Thyroid gland (tissue), 4 donors: ENCODE measurements around the gene KDELR3.

ENCODE experiments used
- POLR2A ChIP-seq, 2 donors: fragments of 450-650 bp; IDR thresholded peaks; one replicate each; pipeline ENCODE4 v1.6.1; 2017; ENCODE audit warnings: antibody characterized with exemption in 2 of 2, mild to moderate bottlenecking in 2 of 2, moderate library complexity in 1 of 2
- TF ChIP-seq, protein P1 (sequence below), 6 experiments: fragments of 200-600 bp in 3 of 6; fragments of 450-650 bp in 3 of 6; sonication (generic) in 3 of 6; IDR thresholded peaks; one replicate each; pipeline ENCODE4 v1.5.1; 2016 to 2019; ENCODE audit warnings: antibody characterized with exemption in 6 of 6, mild to moderate bottlenecking in 2 of 6, inconsistent platforms in 1 of 6, moderate library complexity in 1 of 6

DNA sequence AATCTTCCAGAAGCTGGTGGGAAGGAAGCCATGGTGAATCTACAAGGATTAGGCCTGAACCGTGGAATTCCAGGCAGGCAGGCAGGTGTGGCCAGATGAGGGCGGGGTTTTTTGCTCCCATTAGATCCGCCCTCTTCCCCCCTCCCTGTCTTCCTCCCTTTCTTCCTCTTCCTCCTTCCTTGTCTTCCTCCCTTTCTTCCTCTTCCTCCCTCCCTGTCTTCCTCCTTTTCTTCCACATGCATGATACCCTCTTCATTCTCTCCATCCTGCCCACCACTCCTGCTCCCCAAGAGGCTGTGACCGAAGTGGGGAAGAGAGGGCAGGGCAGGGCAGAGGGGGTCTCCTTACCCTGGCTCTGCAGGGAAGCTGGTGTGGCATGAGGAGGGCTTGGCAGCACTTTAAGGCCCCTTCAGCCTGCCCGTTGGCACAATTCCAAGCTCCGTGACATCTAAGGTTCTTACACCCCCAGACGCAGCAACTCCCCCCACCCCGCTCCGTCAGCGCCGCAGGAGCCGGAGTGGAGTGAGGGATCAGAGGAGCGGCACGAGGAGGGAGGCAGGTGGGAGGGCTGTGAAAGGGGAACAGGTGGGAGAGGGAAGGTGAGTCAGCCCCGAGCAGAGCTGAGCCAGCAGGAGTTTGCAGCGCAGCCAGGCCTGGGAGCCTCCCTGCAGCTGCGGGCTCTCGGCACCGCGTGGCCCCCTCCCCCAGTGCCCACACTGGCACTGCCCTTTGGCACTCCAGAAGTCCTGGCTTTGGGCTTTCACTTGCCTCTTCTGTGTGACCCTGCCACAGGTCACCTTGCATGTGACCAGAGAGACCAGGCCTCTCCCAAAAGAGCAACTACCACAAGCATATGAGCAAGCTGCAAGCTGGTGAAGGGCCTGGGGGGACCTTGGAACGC is 45.0 kb upstream of the KDELR3 start:
- TF ChIP-seq, protein P1, sequence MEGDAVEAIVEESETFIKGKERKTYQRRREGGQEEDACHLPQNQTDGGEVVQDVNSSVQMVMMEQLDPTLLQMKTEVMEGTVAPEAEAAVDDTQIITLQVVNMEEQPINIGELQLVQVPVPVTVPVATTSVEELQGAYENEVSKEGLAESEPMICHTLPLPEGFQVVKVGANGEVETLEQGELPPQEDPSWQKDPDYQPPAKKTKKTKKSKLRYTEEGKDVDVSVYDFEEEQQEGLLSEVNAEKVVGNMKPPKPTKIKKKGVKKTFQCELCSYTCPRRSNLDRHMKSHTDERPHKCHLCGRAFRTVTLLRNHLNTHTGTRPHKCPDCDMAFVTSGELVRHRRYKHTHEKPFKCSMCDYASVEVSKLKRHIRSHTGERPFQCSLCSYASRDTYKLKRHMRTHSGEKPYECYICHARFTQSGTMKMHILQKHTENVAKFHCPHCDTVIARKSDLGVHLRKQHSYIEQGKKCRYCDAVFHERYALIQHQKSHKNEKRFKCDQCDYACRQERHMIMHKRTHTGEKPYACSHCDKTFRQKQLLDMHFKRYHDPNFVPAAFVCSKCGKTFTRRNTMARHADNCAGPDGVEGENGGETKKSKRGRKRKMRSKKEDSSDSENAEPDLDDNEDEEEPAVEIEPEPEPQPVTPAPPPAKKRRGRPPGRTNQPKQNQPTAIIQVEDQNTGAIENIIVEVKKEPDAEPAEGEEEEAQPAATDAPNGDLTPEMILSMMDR (IDR thresholded peaks at IDR 0.05) = no peak
- TF ChIP-seq POLR2A (IDR thresholded peaks at IDR 0.05) = no peak
